SK-N-SH (cell line): ENCODE measurements around the gene THADA.

Source experiments
- CHD2 ChIP-seq: fragments of 150-350 bp; IDR thresholded peaks from 2 replicates; pipeline ENCODE4 v1.6.1; 2018; ENCODE audit warnings: low read length; ENCODE audit not compliant: partially characterized antibody
- EP300 ChIP-seq, 2 experiments: IDR thresholded peaks; 2 replicates each; pipeline versions ENCODE4 v1.4.0 to v1.6.1; 2012; ENCODE audit warnings: borderline replicate concordance in 1 of 2, low read depth in 1 of 2, low read length in 1 of 2
- JUND ChIP-seq: IDR thresholded peaks from 2 replicates; pipeline ENCODE4 v1.4.0; 2012
- NRF1 ChIP-seq: IDR thresholded peaks from 2 replicates; pipeline ENCODE4 v1.6.1; 2012; ENCODE audit warnings: low read depth, mild to moderate bottlenecking, low read length
- POLR2AphosphoS5 ChIP-seq: IDR thresholded peaks from 2 replicates; pipeline ENCODE4 v1.6.1; 2012; ENCODE audit warnings: low read depth, low read length
- RFX5 ChIP-seq: IDR thresholded peaks from 2 replicates; pipeline ENCODE4 v1.6.1; 2012; ENCODE audit warnings: mild to moderate bottlenecking, improper control_type of control experiment, low read length
- TCF12 ChIP-seq: IDR thresholded peaks from 2 replicates; pipeline ENCODE4 v1.4.0; 2012
- TF ChIP-seq, protein P1 (sequence below): fragments of 200-600 bp; sonication (generic); IDR thresholded peaks from 2 replicates; pipeline ENCODE4 v1.6.1; 2017; ENCODE audit warnings: antibody characterized with exemption, mild to moderate bottlenecking, moderate library complexity

DNA sequence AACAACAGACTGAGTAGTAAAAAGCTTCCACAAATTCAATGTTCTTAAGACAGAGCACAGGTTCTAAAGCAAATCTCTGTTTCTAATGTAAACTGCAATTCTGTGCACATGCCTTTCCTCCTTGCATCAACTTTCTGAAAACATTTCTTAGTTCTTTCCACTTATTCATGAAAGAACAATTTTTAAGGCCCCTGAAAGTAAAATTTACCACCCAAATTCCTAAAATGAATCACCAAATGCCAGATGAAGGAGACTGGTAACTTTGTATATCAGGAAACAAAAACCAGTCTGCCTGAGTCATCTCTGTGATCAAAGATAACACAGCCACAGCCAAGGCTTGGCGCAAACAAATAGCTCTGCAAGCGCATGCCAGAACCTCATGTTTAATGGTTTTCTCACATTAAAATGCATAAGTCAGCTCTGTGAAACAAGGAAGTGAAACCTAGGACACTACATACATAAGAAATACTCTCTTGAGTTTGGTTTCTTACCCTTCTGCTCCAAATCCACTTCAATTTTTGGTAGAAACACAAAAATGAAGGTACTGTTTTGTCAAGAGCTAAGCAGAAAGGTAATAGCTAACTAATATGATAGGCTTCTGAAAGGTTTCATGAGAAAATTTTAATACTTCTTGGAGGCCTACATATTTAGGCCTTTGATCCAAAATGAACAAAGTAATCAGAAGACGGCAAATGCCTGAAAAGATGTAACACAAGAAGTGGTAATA is 169.4 kb downstream of the THADA start:
- TF ChIP-seq NRF1 (peak; percentile 39), TCF12 (peak; percentile 100), RFX5 (peak; percentile 62; the same call in 1 of the 2 replicates), POLR2AphosphoS5 (peak; percentile 97), EP300 (IDR thresholded peaks at IDR 0.05; ENCODE audit: borderline replicate concordance in 1 of 2, low read depth in 1 of 2, low read length in 1 of 2) (peak; percentile 93 to 100), JUND (peak; percentile 100), CHD2 (peak; percentile 89)
- TF ChIP-seq, protein P1, sequence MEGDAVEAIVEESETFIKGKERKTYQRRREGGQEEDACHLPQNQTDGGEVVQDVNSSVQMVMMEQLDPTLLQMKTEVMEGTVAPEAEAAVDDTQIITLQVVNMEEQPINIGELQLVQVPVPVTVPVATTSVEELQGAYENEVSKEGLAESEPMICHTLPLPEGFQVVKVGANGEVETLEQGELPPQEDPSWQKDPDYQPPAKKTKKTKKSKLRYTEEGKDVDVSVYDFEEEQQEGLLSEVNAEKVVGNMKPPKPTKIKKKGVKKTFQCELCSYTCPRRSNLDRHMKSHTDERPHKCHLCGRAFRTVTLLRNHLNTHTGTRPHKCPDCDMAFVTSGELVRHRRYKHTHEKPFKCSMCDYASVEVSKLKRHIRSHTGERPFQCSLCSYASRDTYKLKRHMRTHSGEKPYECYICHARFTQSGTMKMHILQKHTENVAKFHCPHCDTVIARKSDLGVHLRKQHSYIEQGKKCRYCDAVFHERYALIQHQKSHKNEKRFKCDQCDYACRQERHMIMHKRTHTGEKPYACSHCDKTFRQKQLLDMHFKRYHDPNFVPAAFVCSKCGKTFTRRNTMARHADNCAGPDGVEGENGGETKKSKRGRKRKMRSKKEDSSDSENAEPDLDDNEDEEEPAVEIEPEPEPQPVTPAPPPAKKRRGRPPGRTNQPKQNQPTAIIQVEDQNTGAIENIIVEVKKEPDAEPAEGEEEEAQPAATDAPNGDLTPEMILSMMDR = no peak
